Body of pancreas (tissue), 4 donors: Measurements from ENCODE around the gene LEPROT. TPM values are rescaled to one million over a fixed set of nuclear protein-coding genes. Genes with fewer than 3 reads are reported as not detected.
A peak's percentile ranks its signal among the peaks of the same experiment; 100 is the strongest.

Experiments used
- ATAC-seq: fragments of 150-250 bp; one replicate; pipeline ENCODE4 v1.9.1; 2016
- DNase-seq, 4 donors: peaks; one replicate each; pipeline ENCODE4 v3.0.0-alpha.2; 2019
- H3K27ac ChIP-seq, 4 donors: fragments of 200-600 bp; sonication (generic); 1 replicate in 3 of 4; 2 replicates in 1 of 4; pipeline versions ENCODE4 v1.5.1 to v1.6.1; 2016 to 2019; ENCODE audit warnings: mild to moderate bottlenecking in 1 of 4, mixed read lengths in 1 of 4, moderate library complexity in 1 of 4
- H3K27me3 ChIP-seq, 2 donors: fragments of 200-600 bp; sonication (generic); one replicate each; pipeline ENCODE4 v1.6.0; 2016; ENCODE audit warnings: mild to moderate bottlenecking in 1 of 2
- H3K36me3 ChIP-seq, 2 donors: fragments of 200-600 bp; sonication (generic); replicated peaks in 1 of 2; 2 replicates each; pipeline ENCODE4 v1.5.1; 2016; ENCODE audit warnings: low read depth in 2 of 2; ENCODE audit not compliant: insufficient read depth in 1 of 2
- H3K4me1 ChIP-seq: fragments of 200-600 bp; sonication (generic); one replicate; pipeline ENCODE4 v1.6.0; 2016
- H3K4me3 ChIP-seq, 2 donors: fragments of 200-600 bp; sonication (generic); 1 replicate in 1 of 2; 2 replicates in 1 of 2; pipeline ENCODE4 v1.5.1; 2016 to 2019
- H3K9me3 ChIP-seq, 3 donors: fragments of 200-600 bp; sonication (generic); 1 replicate in 2 of 3; 2 replicates in 1 of 3; pipeline ENCODE4 v1.5.1; 2016
- CTCF ChIP-seq, 7 experiments: fragments of 450-650 bp in 4 of 7; fragments of 200-600 bp in 3 of 7; sonication (generic) in 3 of 7; IDR thresholded peaks; one replicate each; pipeline ENCODE4 v1.5.1; 2016 to 2019; ENCODE audit warnings: antibody characterized with exemption in 7 of 7
- POLR2A ChIP-seq, 3 donors: fragments of 450-650 bp; IDR thresholded peaks; one replicate each; pipeline ENCODE4 v1.6.1; 2016; ENCODE audit warnings: antibody characterized with exemption in 3 of 3, mild to moderate bottlenecking in 2 of 3
- WGBS, 2 donors: methylation state at CpG; one replicate each; pipeline ENCODE4 v1.1.5; 2017; 5-methylcytosine and 5-hydroxymethylcytosine counted together
- intact Hi-C: fragments of 100-400 bp; cut with DNase I; formaldehyde crosslinking; loops from one replicate; pipeline ENCODE4 v1.15.1; 2023
- total RNA-seq, 2 donors: library from RNA; depleted of rRNA; stranded (reverse); fragments of >200 nt; gene quantifications; one replicate each; pipeline ENCODE4 v1.1.0, GENCODE V29; 2016

The LEPROT gene
- total RNA-seq, 2 donors from 2014 or later, result 22.7 to 47.7 TPM

GRCh38 chr1:65392497-65392896 is 28.0 kb upstream of the LEPROT start:
- Histone ChIP-seq H3K4me1 (peaks cover 7% of the 10 kb centered on the region), H3K27ac (no peak overlapping the region), H3K36me3 (no peaks in the 10 kb centered on the region), H3K9me3 (no peaks in the 10 kb centered on the region), H3K4me3 (no peak overlapping the region), H3K27me3 (no peaks in the 10 kb centered on the region)
- intact Hi-C loops, result no loop called here
- ATAC-seq (no peak), DNase-seq (no peak)
- no peak for TF ChIP-seq CTCF (IDR thresholded peaks at IDR 0.05)
- no peak for TF ChIP-seq POLR2A (IDR thresholded peaks at IDR 0.05)
- 94 to 97% methylated on average over 7 of the region's 7 CpGs for WGBS, 2 donors

- 85 to 89% methylated on average over 2 of the region's 2 CpGs for whole genome bisulfite sequencing, 2 donors
Measured at GRCh38 chr1:65393347-65393746, 27.1 kb upstream of the LEPROT start.

GRCh38 chr1:65393928-65394327 is 26.5 kb upstream of the LEPROT start:
- H3K4me3 ChIP-seq, result no peak overlapping the region
- H3K4me1 ChIP-seq, result peaks cover 7% of the 10 kb centered on the region
- no peak overlapping the region for H3K27ac ChIP-seq
- intact Hi-C loops, result no loop called here
- WGBS, 2 donors, result 40 to 43% methylated on average over 1 of the region's 1 CpG
- peak in 2 of 4 donors; percentile 11 to 35 for DNase-seq
- no peak for TF ChIP-seq POLR2A (IDR thresholded peaks at IDR 0.05)
- TF ChIP-seq CTCF (IDR thresholded peaks at IDR 0.05), result no peak
- ATAC-seq, result peak; percentile 40
- H3K36me3 ChIP-seq, result no peaks in the 10 kb centered on the region
- H3K27me3 ChIP-seq, result no peaks in the 10 kb centered on the region
- no peaks in the 10 kb centered on the region for H3K9me3 ChIP-seq

More at GRCh38 chr1:65393347-65393746, 27.1 kb upstream of the LEPROT start:
- TF ChIP-seq CTCF (IDR thresholded peaks at IDR 0.05), result no peak
- TF ChIP-seq POLR2A (IDR thresholded peaks at IDR 0.05), result no peak
- no peak for DNase-seq
- no peak for ATAC-seq
- intact Hi-C loops, result no loop called here
- H3K4me1 ChIP-seq, result peaks cover 7% of the 10 kb centered on the region
- no peaks in the 10 kb centered on the region for H3K27me3 ChIP-seq
- no peak overlapping the region for H3K4me3 ChIP-seq
- H3K9me3 ChIP-seq, result no peaks in the 10 kb centered on the region
- no peak overlapping the region for H3K27ac ChIP-seq
- H3K36me3 ChIP-seq, result no peaks in the 10 kb centered on the region

- ATAC-seq (no peak), DNase-seq (no peak)
- Histone ChIP-seq H3K36me3 (no peaks in the 10 kb centered on the region), H3K4me1 (peaks cover 7% of the 10 kb centered on the region), H3K27me3 (no peaks in the 10 kb centered on the region), H3K4me3 (no peak overlapping the region), H3K27ac (no peak overlapping the region), H3K9me3 (no peaks in the 10 kb centered on the region)
- intact Hi-C loops, result no loop called here
- 90 to 95% methylated on average over 3 of the region's 3 CpGs for WGBS, 2 donors
- TF ChIP-seq POLR2A (IDR thresholded peaks at IDR 0.05) (no peak), CTCF (IDR thresholded peaks at IDR 0.05) (no peak)
Measured at GRCh38 chr1:65395887-65396612, 24.4 kb upstream of the LEPROT start.

- DNase-seq, result no peak
- intact Hi-C loops, result no loop called here
Measured at GRCh38 chr1:65398083-65398482, 22.4 kb upstream of the LEPROT start.

More at GRCh38 chr1:65398083-65398482, 22.4 kb upstream of the LEPROT start:
- no peak overlapping the region for H3K4me3 ChIP-seq
- no peaks in the 10 kb centered on the region for H3K27me3 ChIP-seq
- H3K27ac ChIP-seq, result no peak overlapping the region
- no peaks in the 10 kb centered on the region for H3K36me3 ChIP-seq
- H3K9me3 ChIP-seq, result no peaks in the 10 kb centered on the region
- peaks cover 7% of the 10 kb centered on the region for H3K4me1 ChIP-seq
- no peak for ATAC-seq
- 97 to 100% methylated on average over 1 of the region's 1 CpG for WGBS, 2 donors
- TF ChIP-seq POLR2A (IDR thresholded peaks at IDR 0.05), result no peak
- TF ChIP-seq CTCF (IDR thresholded peaks at IDR 0.05), result no peak
